ENCODE results near the gene INSR.
"Not testable (repeated sequence)": the region's sequence is repeated elsewhere in the genome, so short reads cannot be mapped to it uniquely, and the experiment has no call there.

INSR gene

DNA sequence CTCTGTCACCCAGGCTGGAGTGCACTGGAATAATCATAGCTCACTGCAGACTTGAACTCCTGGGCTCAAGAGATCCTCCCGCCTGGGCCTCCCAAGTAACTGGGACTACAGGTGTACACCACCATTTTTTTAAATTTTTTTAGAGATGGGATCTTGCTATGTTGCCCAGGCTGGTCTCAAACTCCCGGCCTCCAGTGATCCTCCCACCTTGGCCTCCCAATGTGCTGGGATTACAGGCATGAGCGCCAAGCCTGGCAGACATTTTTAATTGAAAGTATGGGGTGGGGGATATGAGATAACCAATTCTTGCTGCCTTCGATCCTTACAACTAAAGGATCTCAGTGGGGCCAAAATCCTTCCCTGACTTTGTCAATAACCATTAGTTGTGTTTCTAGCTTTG is 132.9 kb downstream of the INSR start:
- peaks cover 3 to 37% (median 32%) of the 10 kb centered on the region in 5 donors for H3K36me3 ChIP-seq (ENCODE audit: control insufficient read depth in 5 of 5, insufficient read depth in 5 of 5, low read length in 5 of 5)

DNA sequence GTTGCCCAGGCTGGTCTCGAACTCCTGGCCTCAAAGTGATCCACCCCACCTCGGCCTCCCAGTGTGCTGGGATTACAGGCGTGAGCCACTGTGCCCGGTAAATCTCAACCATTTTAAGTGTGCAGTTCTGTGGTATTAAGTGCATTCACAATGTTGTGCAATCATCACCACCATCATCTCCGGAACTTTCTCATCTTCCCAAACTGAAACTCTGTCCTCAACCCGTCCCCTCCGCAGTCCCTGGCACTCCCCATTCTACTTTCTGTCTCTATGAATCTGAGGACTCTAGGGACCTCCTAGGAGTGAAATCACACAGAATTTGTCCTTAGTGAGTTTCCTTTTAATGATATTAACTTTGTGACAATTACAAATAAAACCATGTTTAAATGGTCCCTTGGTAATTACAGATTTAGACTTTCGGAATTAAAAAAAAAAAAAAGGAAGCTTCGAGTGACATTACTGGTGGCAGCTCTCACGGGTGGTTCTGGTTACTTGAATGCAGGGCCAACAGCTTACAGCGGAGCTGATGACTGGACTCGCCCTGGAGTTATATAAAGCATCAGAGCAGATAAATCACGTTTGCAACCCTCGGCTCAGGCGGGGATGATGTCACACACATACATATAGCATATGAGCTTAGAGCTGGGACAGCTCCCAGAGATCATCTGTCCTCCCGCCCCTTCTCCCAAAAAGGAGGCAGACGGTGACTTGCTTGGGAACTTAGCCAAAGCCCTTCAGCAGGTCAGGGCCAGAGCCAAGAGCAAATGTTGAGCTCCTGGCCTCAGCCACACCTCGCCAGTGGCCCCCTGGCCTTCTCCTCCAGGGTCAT is 134.9 kb downstream of the INSR start:
- Histone ChIP-seq H3K4me1 (ENCODE audit: control insufficient read depth in 5 of 5, insufficient read depth in 5 of 5, low read length in 5 of 5) (peaks cover 0 to 10% (median 4%) of the 10 kb centered on the region in 5 donors), H3K27me3 (ENCODE audit: control insufficient read depth in 5 of 5, insufficient read depth in 4 of 5, low read length in 5 of 5) (no peaks in the 10 kb centered on the region), H3K36me3 (ENCODE audit: control insufficient read depth in 5 of 5, insufficient read depth in 5 of 5, low read length in 5 of 5) (peaks cover 3 to 33% (median 25%) of the 10 kb centered on the region in 5 donors), H3K9ac (ENCODE audit: low read length in 5 of 5) (peak overlapping the region in 3 of 5 donors; percentile 14 to 62 (median 51)), H3K4me3 (ENCODE audit: low read depth in 1 of 5, low read length in 5 of 5) (peak overlapping the region in 3 of 5 donors; percentile 5 to 44 (median 10)), H3K27ac (ENCODE audit: low read depth, low read length) (peak overlapping the region; percentile 26), H3K9me3 (ENCODE audit: control insufficient read depth in 5 of 5, low read length in 5 of 5) (no peaks in the 10 kb centered on the region)

More for the DNA sequence above, 132.9 kb downstream of the INSR start:
- H3K27me3 ChIP-seq (ENCODE audit: control insufficient read depth in 5 of 5, insufficient read depth in 4 of 5, low read length in 5 of 5), result no peaks in the 10 kb centered on the region
- no peak overlapping the region for H3K27ac ChIP-seq (ENCODE audit: low read depth, low read length)
- no peak overlapping the region for H3K9ac ChIP-seq (ENCODE audit: low read length in 5 of 5)
- no peak overlapping the region for H3K4me3 ChIP-seq (ENCODE audit: low read depth in 1 of 5, low read length in 5 of 5)
- H3K4me1 ChIP-seq (ENCODE audit: control insufficient read depth in 5 of 5, insufficient read depth in 5 of 5, low read length in 5 of 5), result peaks cover 0 to 10% (median 4%) of the 10 kb centered on the region in 5 donors
- no peaks in the 10 kb centered on the region for H3K9me3 ChIP-seq (ENCODE audit: control insufficient read depth in 5 of 5, low read length in 5 of 5)

DNA sequence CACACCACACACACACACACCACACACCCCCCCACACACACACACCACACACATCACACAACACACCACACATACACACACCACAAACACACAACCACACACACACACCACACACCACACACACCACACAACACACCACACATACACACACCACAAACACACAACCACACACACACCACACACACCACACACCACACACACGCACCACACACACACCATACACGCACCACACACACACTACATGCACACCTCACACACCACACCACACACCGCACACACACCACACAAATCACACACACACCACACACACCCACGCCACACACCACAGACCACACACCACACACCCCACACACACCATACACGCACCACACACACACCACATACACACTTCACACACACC is 141.2 kb downstream of the INSR start:
- Histone ChIP-seq H3K4me1 (ENCODE audit: control insufficient read depth in 5 of 5, insufficient read depth in 5 of 5, low read length in 5 of 5) (peaks cover 0 to 2% (median 0%) of the 10 kb centered on the region in 5 donors), H3K36me3 (ENCODE audit: control insufficient read depth in 5 of 5, insufficient read depth in 5 of 5, low read length in 5 of 5) (peaks cover 0 to 39% (median 34%) of the 10 kb centered on the region in 5 donors), H3K9me3 (ENCODE audit: control insufficient read depth in 5 of 5, low read length in 5 of 5) (no peaks in the 10 kb centered on the region), H3K4me3 (ENCODE audit: low read depth in 1 of 5, low read length in 5 of 5) (no peak overlapping the region), H3K9ac (ENCODE audit: low read length in 5 of 5) (no peak overlapping the region), H3K27ac (ENCODE audit: low read depth, low read length) (no peak overlapping the region), H3K27me3 (ENCODE audit: control insufficient read depth in 5 of 5, insufficient read depth in 4 of 5, low read length in 5 of 5) (no peaks in the 10 kb centered on the region)

DNA sequence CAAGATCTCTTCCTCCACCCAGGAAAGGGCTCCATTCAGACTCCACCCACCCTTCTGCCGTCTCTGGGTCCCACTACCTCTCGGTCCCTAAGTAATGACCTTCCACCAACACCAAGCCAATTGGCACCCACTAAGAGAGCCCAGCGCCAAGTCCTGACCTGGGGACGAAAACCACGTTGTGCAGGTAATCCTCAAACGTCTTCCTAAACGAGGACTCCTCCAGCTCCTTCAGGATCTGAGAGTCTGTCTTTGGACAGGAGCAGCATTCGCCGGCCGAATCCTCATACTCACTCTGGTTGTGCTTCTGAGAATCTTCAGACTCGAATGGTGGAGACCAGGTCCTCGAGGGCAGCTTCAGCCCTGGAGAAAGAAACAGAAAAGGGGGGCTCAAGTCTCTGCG is 141.6 kb downstream of the INSR start:
- no peak overlapping the region for H3K4me3 ChIP-seq (ENCODE audit: low read depth in 1 of 5, low read length in 5 of 5)
- H3K9ac ChIP-seq (ENCODE audit: low read length in 5 of 5), result no peak overlapping the region
- no peak overlapping the region for H3K27ac ChIP-seq (ENCODE audit: low read depth, low read length)
- no peaks in the 10 kb centered on the region for H3K27me3 ChIP-seq (ENCODE audit: control insufficient read depth in 5 of 5, insufficient read depth in 4 of 5, low read length in 5 of 5)
- no peaks in the 10 kb centered on the region for H3K9me3 ChIP-seq (ENCODE audit: control insufficient read depth in 5 of 5, low read length in 5 of 5)
- peaks cover 0 to 38% (median 32%) of the 10 kb centered on the region in 5 donors for H3K36me3 ChIP-seq (ENCODE audit: control insufficient read depth in 5 of 5, insufficient read depth in 5 of 5, low read length in 5 of 5)
- peaks cover 0 to 2% (median 0%) of the 10 kb centered on the region in 5 donors for H3K4me1 ChIP-seq (ENCODE audit: control insufficient read depth in 5 of 5, insufficient read depth in 5 of 5, low read length in 5 of 5)

DNA sequence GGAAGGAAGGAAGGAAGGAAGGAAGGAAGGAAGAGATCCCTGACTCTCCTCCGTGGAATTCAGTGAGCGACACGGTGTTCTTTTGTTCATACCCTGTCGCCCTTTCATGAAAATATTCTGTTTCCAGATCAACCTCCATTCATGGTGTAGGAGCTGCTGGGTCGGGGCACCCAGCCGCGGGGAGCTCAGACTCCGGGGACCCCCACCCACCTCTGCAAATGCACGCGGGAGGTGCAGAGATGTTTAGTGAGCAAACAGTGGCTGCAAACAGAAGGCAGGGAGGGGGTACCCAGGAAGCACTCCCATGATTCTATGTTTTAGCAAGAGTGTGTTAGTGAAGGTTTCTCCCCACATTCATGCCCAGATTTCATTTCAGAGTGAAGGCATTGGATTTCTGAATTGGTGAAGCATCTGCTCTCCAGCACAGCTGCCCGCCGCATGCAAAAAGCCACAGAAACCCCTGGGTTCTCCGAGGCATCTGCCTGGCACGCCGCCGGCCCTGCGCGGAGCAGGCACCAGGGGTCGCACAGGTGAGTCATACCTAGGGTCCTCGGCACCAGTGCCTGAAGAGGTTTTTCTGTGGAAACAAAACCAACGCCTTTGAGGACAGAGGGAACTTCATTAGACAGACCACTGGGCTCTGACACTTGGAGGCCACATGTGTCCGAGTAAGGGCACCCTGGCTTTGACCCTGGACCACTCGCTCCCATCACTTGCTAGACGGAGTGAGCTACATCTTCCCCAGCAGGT is 144.1 kb downstream of the INSR start:
- no peak overlapping the region for H3K9ac ChIP-seq (ENCODE audit: low read length in 5 of 5)
- H3K27me3 ChIP-seq (ENCODE audit: control insufficient read depth in 5 of 5, insufficient read depth in 4 of 5, low read length in 5 of 5), result no peaks in the 10 kb centered on the region
- no peak overlapping the region for H3K27ac ChIP-seq (ENCODE audit: low read depth, low read length)
- no peak overlapping the region for H3K4me3 ChIP-seq (ENCODE audit: low read depth in 1 of 5, low read length in 5 of 5)
- peaks cover 0 to 5% (median 3%) of the 10 kb centered on the region in 5 donors for H3K4me1 ChIP-seq (ENCODE audit: control insufficient read depth in 5 of 5, insufficient read depth in 5 of 5, low read length in 5 of 5)
- H3K36me3 ChIP-seq (ENCODE audit: control insufficient read depth in 5 of 5, insufficient read depth in 5 of 5, low read length in 5 of 5), result peaks cover 0 to 34% (median 28%) of the 10 kb centered on the region in 5 donors
- peaks cover 0 to 5% (median 0%) of the 10 kb centered on the region in 5 donors for H3K9me3 ChIP-seq (ENCODE audit: control insufficient read depth in 5 of 5, low read length in 5 of 5)

DNA sequence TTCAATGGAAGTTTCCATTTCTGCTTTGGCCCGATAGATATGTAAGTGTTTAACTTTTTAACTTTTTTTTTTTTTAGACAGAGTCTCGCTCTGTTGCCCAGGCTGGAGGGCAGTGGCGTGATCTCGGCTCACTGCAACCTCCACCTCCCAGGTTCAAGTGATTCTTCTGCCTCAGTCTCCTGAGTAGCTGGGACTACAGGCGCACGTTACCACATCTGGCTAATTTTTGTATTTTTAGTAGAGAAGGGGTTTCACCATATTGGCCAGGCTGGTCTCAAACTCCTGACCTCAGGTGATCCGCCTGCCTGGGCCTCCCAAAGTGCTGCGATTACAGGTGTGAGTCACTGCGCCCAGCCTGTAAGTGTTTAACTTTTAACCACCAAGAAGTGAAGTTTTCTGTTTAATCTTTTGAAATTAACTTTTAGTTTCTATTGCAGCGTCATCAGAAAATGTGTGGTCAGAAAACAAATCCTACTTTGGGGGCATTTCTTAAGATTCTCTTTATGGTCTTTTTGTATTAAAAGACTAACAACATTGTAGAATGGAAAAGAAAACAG is 147.0 kb downstream of the INSR start:
- peaks cover 0 to 33% (median 26%) of the 10 kb centered on the region in 5 donors for H3K36me3 ChIP-seq (ENCODE audit: control insufficient read depth in 5 of 5, insufficient read depth in 5 of 5, low read length in 5 of 5)
- H3K9ac ChIP-seq (ENCODE audit: low read length in 5 of 5); H3K4me3 ChIP-seq (ENCODE audit: low read depth in 1 of 5, low read length in 5 of 5); H3K27me3 ChIP-seq (ENCODE audit: control insufficient read depth in 5 of 5, insufficient read depth in 4 of 5, low read length in 5 of 5); H3K4me1 ChIP-seq (ENCODE audit: control insufficient read depth in 5 of 5, insufficient read depth in 5 of 5, low read length in 5 of 5); H3K9me3 ChIP-seq (ENCODE audit: control insufficient read depth in 5 of 5, low read length in 5 of 5); H3K27ac ChIP-seq (ENCODE audit: low read depth, low read length): not testable (repeated sequence)

DNA sequence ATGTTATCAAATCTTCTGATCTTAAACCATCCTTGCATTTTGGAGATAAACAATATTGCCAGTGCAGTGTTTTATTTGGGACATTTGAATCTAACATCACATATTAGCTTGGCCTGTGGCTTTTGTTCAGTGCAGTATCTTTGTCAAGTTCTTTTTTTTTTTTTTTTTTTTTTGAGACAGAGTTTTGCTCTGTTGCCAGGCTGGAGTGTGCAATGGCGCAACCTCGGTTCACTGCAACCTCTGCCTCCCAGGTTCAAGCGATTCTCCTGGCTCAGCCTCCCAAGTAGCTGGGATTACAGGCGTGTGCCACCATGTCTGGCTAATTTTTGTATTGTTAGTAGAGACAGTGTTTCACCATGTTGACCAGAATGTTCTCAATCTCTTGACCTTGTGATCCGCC is 148.1 kb downstream of the INSR start:
- not testable (repeated sequence) for H3K9ac ChIP-seq (ENCODE audit: low read length in 5 of 5); H3K4me3 ChIP-seq (ENCODE audit: low read depth in 1 of 5, low read length in 5 of 5); H3K27ac ChIP-seq (ENCODE audit: low read depth, low read length); H3K27me3 ChIP-seq (ENCODE audit: control insufficient read depth in 5 of 5, insufficient read depth in 4 of 5, low read length in 5 of 5); H3K4me1 ChIP-seq (ENCODE audit: control insufficient read depth in 5 of 5, insufficient read depth in 5 of 5, low read length in 5 of 5); H3K9me3 ChIP-seq (ENCODE audit: control insufficient read depth in 5 of 5, low read length in 5 of 5)
- peaks cover 0 to 33% (median 31%) of the 10 kb centered on the region in 5 donors for H3K36me3 ChIP-seq (ENCODE audit: control insufficient read depth in 5 of 5, insufficient read depth in 5 of 5, low read length in 5 of 5)

DNA sequence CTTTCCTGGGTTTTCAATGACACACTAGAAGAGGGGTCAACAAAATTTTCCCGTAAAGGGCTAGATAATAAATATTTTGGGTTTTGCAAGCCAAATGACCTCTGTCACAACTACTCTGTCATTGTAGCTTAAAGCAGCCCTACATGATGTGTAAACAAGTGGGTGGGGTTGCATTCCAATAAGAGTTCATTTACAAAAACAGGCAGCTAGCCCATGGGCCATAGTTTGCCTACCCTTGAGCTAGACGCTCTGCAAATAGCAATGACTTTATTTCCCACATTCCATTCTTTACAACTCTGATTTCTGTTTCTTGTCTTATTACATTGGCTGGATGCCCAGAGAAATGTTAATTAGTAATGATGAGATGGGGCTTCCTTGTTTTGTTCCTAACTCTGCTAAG is 148.7 kb downstream of the INSR start:
- Histone ChIP-seq H3K4me1 (ENCODE audit: control insufficient read depth in 5 of 5, insufficient read depth in 5 of 5, low read length in 5 of 5) (peaks cover 0 to 6% (median 3%) of the 10 kb centered on the region in 5 donors), H3K9me3 (ENCODE audit: control insufficient read depth in 5 of 5, low read length in 5 of 5) (peaks cover 0 to 5% (median 0%) of the 10 kb centered on the region in 5 donors), H3K4me3 (ENCODE audit: low read depth in 1 of 5, low read length in 5 of 5) (no peak overlapping the region), H3K27me3 (ENCODE audit: control insufficient read depth in 5 of 5, insufficient read depth in 4 of 5, low read length in 5 of 5) (no peaks in the 10 kb centered on the region), H3K36me3 (ENCODE audit: control insufficient read depth in 5 of 5, insufficient read depth in 5 of 5, low read length in 5 of 5) (peaks cover 3 to 35% (median 34%) of the 10 kb centered on the region in 5 donors), H3K27ac (ENCODE audit: low read depth, low read length) (no peak overlapping the region), H3K9ac (ENCODE audit: low read length in 5 of 5) (no peak overlapping the region)

DNA sequence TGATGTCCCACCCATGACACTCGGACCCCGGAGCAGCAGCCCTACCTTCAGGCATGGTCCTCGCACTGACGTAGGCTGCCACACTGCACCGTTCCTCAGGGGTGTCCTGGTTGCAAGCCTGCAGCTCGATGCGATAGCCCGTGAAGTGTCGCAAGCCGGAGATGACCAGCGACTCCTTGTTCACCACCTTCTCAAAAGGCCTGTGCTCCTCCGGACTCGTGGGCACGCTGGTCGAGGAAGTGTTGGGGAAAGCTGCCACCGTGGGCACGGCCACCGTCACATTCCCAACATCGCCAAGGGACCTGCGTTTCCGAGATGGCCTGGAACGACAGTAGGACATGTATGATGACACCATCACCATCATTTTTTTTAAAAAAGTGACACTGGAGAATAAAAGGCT is 151.4 kb downstream of the INSR start:
- H3K4me3 ChIP-seq (ENCODE audit: low read depth in 1 of 5, low read length in 5 of 5), result no peak overlapping the region
- peaks cover 0 to 6% (median 3%) of the 10 kb centered on the region in 5 donors for H3K4me1 ChIP-seq (ENCODE audit: control insufficient read depth in 5 of 5, insufficient read depth in 5 of 5, low read length in 5 of 5)
- H3K36me3 ChIP-seq (ENCODE audit: control insufficient read depth in 5 of 5, insufficient read depth in 5 of 5, low read length in 5 of 5), result peaks cover 9 to 48% (median 42%) of the 10 kb centered on the region in 5 donors
- H3K9ac ChIP-seq (ENCODE audit: low read length in 5 of 5), result no peak overlapping the region
- H3K27me3 ChIP-seq (ENCODE audit: control insufficient read depth in 5 of 5, insufficient read depth in 4 of 5, low read length in 5 of 5), result no peaks in the 10 kb centered on the region
- no peak overlapping the region for H3K27ac ChIP-seq (ENCODE audit: low read depth, low read length)
- peaks cover 0 to 5% (median 0%) of the 10 kb centered on the region in 5 donors for H3K9me3 ChIP-seq (ENCODE audit: control insufficient read depth in 5 of 5, low read length in 5 of 5)

Data from subcutaneous abdominal adipose tissue (tissue), 5 donors.